Lower leg skin (tissue), 4 donors: Measurements from ENCODE around the gene PCDHA9. TPM values are rescaled to one million over a fixed set of nuclear protein-coding genes. Genes with fewer than 3 reads are reported as not detected.
"Not testable (repeated sequence)": the region's sequence is repeated elsewhere in the genome, so short reads cannot be mapped to it uniquely, and the experiment has no call there.

Source experiments
- DNase-seq, 2 donors: peaks; one replicate each; pipeline ENCODE4 v3.0.0-alpha.2; 2019; ENCODE audit warnings: low spot score in 2 of 2
- H3K4me3 ChIP-seq: fragments of 200-600 bp; sonication (generic); 2 replicates; pipeline ENCODE4 v1.5.1; 2017; ENCODE audit warnings: mild to moderate bottlenecking, low read depth; ENCODE audit not compliant: poor library complexity, severe bottlenecking
- CTCF ChIP-seq, 3 donors: fragments of 450-650 bp; IDR thresholded peaks; one replicate each; pipeline ENCODE4 v1.5.1; 2016; ENCODE audit warnings: antibody characterized with exemption in 3 of 3, mild to moderate bottlenecking in 3 of 3, moderate library complexity in 2 of 3
- POLR2A ChIP-seq, 2 donors: fragments of 450-650 bp; IDR thresholded peaks; one replicate each; pipeline ENCODE4 v1.6.1; 2016 to 2017; ENCODE audit warnings: antibody characterized with exemption in 2 of 2, mild to moderate bottlenecking in 1 of 2, moderate library complexity in 1 of 2
- WGBS, 2 donors: methylation state at CpG; one replicate each; pipeline ENCODE4 v1.1.5; 2018; 5-methylcytosine and 5-hydroxymethylcytosine counted together
- intact Hi-C: fragments of 100-400 bp; cut with DNase I; formaldehyde crosslinking; loops from one replicate; pipeline ENCODE4 v1.15.0; 2023; ENCODE audit warnings: low total_unique reads
- total RNA-seq, 4 donors: library from RNA; depleted of rRNA; stranded (reverse); fragments of >200 nt; gene quantifications; one replicate each; pipeline ENCODE4 v1.1.0, GENCODE V29; 2016

The PCDHA9 gene
- total RNA-seq, 4 donors from 2014 or later, result 0.06 to 0.07 TPM; not detected in 2

DNA sequence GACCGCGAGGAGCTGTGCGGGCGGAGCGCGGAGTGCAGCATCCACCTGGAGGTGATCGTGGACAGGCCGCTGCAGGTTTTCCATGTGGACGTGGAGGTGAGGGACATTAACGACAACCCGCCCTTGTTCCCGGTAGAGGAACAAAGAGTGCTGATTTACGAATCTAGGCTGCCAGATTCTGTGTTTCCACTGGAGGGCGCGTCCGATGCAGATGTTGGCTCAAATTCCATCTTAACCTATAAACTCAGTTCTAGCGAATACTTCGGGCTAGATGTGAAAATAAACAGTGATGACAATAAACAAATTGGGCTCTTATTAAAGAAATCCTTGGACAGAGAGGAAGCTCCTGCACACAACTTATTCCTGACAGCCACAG is 19.8 kb upstream of the PCDHA9 start:
- intact Hi-C loops, result no loop called here
- H3K4me3 ChIP-seq, result no peak overlapping the region
- TF ChIP-seq POLR2A (IDR thresholded peaks at IDR 0.05), result no peak
- no peak for TF ChIP-seq CTCF (IDR thresholded peaks at IDR 0.05)
- WGBS, 2 donors, result 27 to 29% methylated on average over 18 of the region's 18 CpGs
- DNase-seq, result no peak

DNA sequence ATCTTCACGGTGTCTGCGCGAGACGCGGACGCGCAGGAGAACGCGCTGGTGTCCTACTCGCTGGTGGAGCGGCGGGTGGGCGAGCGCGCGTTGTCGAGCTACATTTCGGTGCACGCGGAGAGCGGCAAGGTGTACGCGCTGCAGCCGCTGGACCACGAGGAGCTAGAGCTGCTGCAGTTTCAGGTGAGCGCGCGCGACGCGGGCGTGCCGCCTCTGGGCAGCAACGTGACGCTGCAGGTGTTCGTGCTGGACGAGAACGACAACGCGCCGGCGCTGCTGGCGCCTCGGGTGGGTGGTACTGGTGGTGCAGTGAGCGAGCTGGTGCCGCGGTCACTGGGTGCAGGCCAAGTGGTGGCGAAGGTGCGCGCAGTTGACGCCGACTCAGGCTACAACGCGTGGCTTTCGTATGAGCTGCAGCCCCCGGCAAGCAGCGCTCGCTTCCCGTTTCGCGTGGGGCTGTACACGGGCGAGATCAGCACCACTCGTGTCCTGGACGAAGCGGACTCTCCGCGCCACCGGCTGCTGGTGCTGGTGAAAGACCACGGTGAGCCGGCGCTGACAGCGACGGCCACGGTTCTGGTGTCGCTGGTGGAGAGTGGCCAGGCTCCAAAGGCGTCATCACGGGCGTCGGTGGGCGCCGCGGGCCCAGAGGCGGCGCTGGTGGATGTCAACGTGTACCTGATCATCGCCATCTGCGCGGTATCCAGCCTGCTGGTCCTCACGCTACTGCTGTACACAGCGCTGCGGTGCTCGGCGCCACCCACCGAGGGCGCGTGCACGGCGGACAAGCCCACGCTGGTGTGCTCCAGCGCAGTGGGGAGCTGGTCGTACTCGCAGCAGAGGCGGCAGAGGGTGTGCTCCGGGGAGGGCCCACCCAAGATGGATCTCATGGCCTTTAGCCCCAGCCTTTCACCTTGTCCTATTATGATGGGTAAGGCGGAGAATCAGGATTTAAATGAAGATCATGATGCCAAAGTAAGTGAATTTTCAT is 18.4 kb upstream of the PCDHA9 start:
- WGBS, 2 donors, result 49 to 53% methylated on average over 55 to 77 of the region's 106 CpGs
- DNase-seq, result not testable (repeated sequence)

GRCh38 chr5:140833993-140834392 is 14.2 kb upstream of the PCDHA9 start, which contains the start of gene PCDHA7:
Gene PCDHA7, plus strand, starts transcription at chr5:140834269. Its CDS starts 115 bp downstream, at chr5:140834384.
- H3K4me3 ChIP-seq, result no peak within 1 kb of the TSS
- no peak for TF ChIP-seq POLR2A (IDR thresholded peaks at IDR 0.05)
- TF ChIP-seq CTCF (IDR thresholded peaks at IDR 0.05), result no peak
- WGBS, 2 donors, result 11 to 19% methylated on average over 8 of the region's 8 CpGs
- no peak for DNase-seq
- intact Hi-C loops, result no loop called here

More for the DNA sequence above, 18.4 kb upstream of the PCDHA9 start:
- H3K4me3 ChIP-seq, intact Hi-C loops: not testable (repeated sequence)

DNA sequence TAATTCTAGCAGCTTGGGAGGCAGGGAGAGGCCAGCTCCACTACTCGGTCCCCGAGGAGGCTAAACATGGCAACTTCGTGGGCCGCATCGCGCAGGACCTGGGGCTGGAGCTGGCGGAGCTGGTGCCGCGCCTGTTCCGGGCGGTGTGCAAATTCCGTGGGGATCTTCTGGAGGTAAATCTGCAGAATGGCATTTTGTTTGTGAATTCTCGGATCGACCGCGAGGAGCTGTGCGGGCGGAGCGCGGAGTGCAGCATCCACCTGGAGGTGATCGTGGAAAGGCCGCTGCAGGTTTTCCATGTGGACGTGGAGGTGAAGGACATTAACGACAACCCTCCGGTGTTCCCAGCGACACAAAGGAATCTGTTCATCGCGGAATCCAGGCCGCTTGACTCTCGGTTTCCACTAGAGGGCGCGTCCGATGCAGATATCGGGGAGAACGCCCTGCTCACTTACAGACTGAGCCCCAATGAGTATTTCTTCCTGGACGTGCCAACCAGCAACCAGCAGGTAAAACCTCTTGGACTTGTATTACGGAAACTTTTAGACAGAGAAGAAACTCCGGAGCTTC is 13.7 kb upstream of the PCDHA9 start:
- intact Hi-C loops, DNase-seq: not testable (repeated sequence)
- WGBS, 2 donors, result 26 to 31% methylated on average over 26 to 28 of the region's 38 CpGs

DNA sequence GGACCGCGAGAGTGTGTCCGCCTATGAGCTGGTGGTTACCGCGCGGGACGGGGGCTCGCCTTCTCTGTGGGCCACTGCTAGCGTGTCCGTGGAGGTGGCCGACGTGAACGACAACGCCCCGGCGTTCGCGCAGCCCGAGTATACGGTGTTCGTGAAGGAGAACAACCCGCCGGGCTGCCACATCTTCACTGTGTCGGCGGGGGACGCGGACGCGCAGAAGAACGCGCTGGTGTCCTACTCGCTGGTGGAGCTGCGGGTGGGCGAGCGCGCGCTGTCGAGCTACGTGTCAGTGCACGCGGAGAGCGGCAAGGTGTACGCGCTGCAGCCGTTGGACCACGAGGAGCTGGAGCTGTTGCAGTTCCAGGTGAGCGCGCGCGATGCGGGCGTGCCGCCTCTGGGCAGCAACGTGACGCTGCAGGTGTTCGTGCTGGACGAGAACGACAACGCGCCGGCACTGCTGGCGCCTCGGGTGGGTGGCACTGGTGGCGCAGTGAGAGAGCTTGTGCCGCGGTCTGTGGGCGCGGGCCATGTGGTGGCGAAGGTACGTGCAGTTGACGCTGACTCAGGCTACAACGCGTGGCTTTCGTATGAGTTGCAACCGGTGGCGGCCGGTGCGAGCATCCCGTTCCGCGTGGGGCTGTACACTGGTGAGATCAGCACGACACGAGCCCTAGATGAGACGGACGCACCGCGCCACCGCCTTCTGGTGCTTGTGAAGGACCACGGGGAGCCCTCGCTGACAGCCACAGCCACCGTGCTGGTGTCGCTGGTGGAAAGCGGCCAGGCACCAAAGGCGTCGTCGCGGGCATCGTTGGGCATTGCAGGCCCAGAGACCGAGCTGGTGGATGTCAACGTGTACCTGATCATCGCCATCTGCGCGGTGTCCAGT is 12.3 kb upstream of the PCDHA9 start:
- no peak overlapping the region for H3K4me3 ChIP-seq
- intact Hi-C loops, result no loop called here
- no peak for DNase-seq
- 51 to 56% methylated on average over 71 to 100 of the region's 103 CpGs for WGBS, 2 donors
- TF ChIP-seq POLR2A (IDR thresholded peaks at IDR 0.05), result no peak
- TF ChIP-seq CTCF (IDR thresholded peaks at IDR 0.05), result no peak

More for the DNA sequence above, 13.7 kb upstream of the PCDHA9 start:
- H3K4me3 ChIP-seq, result not testable (repeated sequence)

DNA sequence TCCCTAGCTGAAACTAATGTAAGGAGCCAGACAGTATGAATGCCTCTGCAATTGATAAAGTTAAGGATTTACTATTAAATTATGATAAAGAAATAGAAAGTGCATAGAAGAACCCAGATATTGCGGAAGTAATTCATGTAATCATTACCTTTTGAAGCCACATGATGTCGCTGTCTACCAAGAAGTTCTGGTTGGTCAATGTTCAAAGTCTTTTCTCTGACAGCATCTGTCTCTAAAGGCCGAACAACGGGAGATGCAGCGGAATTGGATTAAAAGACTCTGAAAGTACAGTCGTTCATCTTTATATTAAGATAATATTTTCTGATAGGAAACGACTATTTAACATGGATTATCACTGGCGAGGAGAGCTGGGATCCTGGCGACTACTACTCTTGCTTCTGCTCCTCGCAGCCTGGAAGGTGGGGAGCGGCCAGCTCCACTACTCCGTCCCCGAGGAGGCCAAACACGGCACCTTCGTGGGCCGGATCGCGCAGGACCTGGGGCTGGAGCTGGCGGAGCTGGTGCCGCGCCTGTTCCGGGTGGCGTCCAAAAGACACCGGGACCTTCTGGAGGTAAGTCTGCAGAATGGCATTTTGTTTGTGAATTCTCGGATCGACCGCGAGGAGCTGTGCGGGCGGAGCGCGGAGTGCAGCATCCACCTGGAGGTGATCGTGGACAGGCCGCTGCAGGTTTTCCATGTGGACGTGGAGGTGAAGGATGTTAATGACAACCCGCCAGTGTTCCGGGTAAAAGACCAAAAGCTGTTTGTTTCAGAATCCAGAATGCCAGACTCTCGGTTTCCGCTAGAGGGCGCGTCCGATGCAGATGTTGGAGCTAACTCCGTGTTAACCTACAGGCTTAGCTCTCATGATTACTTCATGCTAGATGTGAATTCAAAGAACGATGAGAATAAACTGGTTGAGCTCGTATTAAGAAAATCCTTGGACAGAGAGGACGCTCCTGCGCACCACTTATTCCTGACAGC is 6.9 kb upstream of the PCDHA9 start, which contains the start of gene PCDHA8:
TSS of gene PCDHA8 (plus strand) at position 210 of the 985 bp plus-strand sequence. CDS start at position 345, 135 bp downstream.
- no peak within 1 kb of the TSS for H3K4me3 ChIP-seq
- no peak for DNase-seq
- no peak for TF ChIP-seq POLR2A (IDR thresholded peaks at IDR 0.05)
- no peak for TF ChIP-seq CTCF (IDR thresholded peaks at IDR 0.05)
- intact Hi-C loops, result no loop called here
- WGBS, 2 donors, result 25 to 29% methylated on average over 46 to 47 of the region's 47 CpGs
